ACC112 (cell line): ENCODE measurements around the gene ZNF488.

ENCODE experiments used
- H2AFZ ChIP-seq: fragments of 200-600 bp; sonication (generic); one replicate; pipeline ENCODE4 v1.6.0; 2017; ENCODE audit warnings: antibody characterized with exemption, low read length; ENCODE audit not compliant: unreplicated experiment
- H3K27ac ChIP-seq: fragments of 200-600 bp; sonication (generic); 2 replicates; pipeline ENCODE4 v1.5.1; 2014; ENCODE audit warnings: low read depth, mild to moderate bottlenecking, antibody characterized with exemption, low read length, moderate library complexity
- H3K27me3 ChIP-seq: fragments of 200-600 bp; sonication (generic); 2 replicates; pipeline ENCODE4 v1.6.1; 2014; ENCODE audit warnings: mild to moderate bottlenecking, antibody characterized with exemption, low read length, moderate library complexity, mixed read lengths; ENCODE audit not compliant: insufficient read depth
- H3K36me3 ChIP-seq: fragments of 200-600 bp; sonication (generic); 2 replicates; pipeline ENCODE4 v1.6.1; 2016; ENCODE audit warnings: mild to moderate bottlenecking, antibody characterized with exemption, low read length, moderate library complexity, mixed read lengths; ENCODE audit not compliant: insufficient read depth
- H3K4me1 ChIP-seq: fragments of 200-600 bp; sonication (generic); one replicate; pipeline ENCODE4 v1.6.1; 2016; ENCODE audit warnings: low read length, mixed read lengths; ENCODE audit not compliant: insufficient read depth, unreplicated experiment, control insufficient read depth
- H3K4me3 ChIP-seq: fragments of 200-600 bp; sonication (generic); 2 replicates; pipeline ENCODE4 v1.5.1; 2014; ENCODE audit warnings: mild to moderate bottlenecking, low read depth, low read length
- H3K79me2 ChIP-seq: fragments of 200-600 bp; sonication (generic); one replicate; pipeline ENCODE4 v1.6.0; 2016; ENCODE audit warnings: low read length; ENCODE audit not compliant: control insufficient read depth, unreplicated experiment, insufficient read depth

The ZNF488 gene

DNA sequence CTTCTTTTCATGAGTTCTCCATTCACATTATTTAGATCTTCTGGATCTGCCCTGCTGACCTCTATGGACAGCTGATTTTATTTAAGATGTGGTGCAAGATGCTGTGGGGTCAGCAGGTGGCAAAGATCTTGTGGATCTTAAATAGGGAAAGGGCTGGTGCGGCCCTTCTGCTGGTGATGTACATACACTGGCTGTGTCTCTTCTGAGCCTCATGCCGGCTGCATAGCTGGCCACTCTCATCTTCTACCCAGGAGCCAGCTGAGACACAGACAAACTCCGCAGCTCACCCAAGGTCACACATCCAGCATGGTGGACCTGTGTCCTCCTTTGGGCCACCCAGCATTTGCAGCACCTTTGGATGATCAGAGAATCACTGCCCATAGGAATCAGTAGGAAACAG lies 26.2 kb downstream of the ZNF488 start:
- no peaks in the 10 kb centered on the region for H3K36me3 ChIP-seq
- H2AFZ ChIP-seq, result no peak overlapping the region
- no peak overlapping the region for H3K27ac ChIP-seq
- no peak overlapping the region for H3K4me3 ChIP-seq
- no peaks in the 10 kb centered on the region for H3K79me2 ChIP-seq
- H3K4me1 ChIP-seq, result no peaks in the 10 kb centered on the region
- H3K27me3 ChIP-seq, result no peaks in the 10 kb centered on the region

GRCh38 chr10:47357131-47357582 lies 26.9 kb downstream of the ZNF488 start:
- H3K79me2 ChIP-seq, result no peaks in the 10 kb centered on the region
- no peaks in the 10 kb centered on the region for H3K4me1 ChIP-seq
- H3K4me3 ChIP-seq, result no peak overlapping the region

GRCh38 chr10:47356708-47357107 lies 27.4 kb downstream of the ZNF488 start:
- H3K79me2 ChIP-seq, result no peaks in the 10 kb centered on the region
- no peaks in the 10 kb centered on the region for H3K36me3 ChIP-seq
- H3K4me1 ChIP-seq, result no peaks in the 10 kb centered on the region

More at GRCh38 chr10:47357131-47357582, 26.9 kb downstream of the ZNF488 start:
- Histone ChIP-seq H3K36me3 (no peaks in the 10 kb centered on the region), H3K27me3 (no peaks in the 10 kb centered on the region), H3K27ac (no peak overlapping the region), H2AFZ (no peak overlapping the region)

DNA sequence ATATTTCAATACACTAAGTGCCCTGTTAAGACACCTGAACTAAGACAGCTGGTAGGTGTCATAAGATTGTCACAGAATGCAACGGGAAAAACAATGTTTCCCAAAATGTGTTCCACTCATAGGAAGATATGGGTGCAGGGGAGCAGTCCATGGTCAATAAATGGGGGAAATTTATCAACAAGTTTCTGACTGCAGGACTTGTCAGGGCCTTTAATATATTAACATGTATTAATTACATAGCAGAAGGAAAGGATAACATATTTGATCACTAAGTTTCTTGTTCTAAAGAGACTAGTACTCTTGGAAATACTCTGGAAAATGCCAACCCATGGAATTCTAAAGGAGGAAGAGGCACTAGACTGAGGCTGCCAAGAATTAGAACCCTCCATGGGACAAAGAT lies 29.2 kb downstream of the ZNF488 start:
- Histone ChIP-seq H3K27me3 (0 out of 2 replicates have a peak, but pooled peaks cover 2% of the 10 kb centered on the region), H2AFZ (no peak overlapping the region), H3K27ac (no peak overlapping the region), H3K36me3 (no peaks in the 10 kb centered on the region), H3K79me2 (no peaks in the 10 kb centered on the region), H3K4me3 (no peak overlapping the region), H3K4me1 (no peaks in the 10 kb centered on the region)

More at GRCh38 chr10:47356708-47357107, 27.4 kb downstream of the ZNF488 start:
- no peaks in the 10 kb centered on the region for H3K27me3 ChIP-seq
- no peak overlapping the region for H3K4me3 ChIP-seq
- H3K27ac ChIP-seq, result no peak overlapping the region
- no peak overlapping the region for H2AFZ ChIP-seq

DNA sequence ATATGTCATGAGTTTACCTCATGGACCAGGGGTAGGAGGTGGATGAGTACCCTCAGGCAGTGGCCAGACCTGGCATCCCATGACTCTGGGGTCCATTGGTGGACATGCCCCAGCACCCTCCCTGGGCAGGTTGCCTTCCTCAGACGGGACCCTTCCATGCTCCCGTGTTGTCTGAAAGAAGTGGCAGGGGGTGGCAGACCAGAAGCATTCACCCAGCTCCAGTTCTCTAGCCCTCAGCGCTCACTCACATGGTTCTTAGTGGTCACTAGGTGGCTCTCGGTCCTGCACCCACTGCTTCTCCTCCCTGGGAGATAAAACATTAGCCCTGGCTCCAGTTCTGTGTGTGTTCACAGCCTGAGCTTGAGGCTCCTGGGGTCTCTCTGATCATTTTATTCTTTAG lies 29.9 kb downstream of the ZNF488 start:
- Histone ChIP-seq H3K27me3 (0 out of 2 replicates have a peak, but pooled peaks cover 2% of the 10 kb centered on the region), H3K4me1 (no peaks in the 10 kb centered on the region)

DNA sequence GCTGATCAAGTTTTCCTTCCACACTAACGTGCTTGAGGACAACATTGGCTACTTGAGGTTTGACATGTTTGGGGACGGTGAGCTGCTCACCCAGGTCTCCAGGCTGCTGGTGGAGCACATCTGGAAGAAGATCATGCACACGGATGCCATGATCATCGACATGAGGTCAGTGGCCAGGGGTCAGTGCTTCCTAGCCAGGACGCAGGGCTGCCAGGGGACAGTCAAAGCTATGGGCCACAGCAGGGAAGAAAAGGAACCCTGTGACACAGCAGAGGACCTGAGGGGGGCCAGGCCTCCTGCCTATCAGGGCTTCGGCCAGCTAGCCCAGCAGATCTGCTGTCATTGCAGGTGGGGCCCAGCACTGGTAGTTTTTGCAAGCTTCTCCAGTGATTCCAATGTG lies 30.7 kb downstream of the ZNF488 start:
- no peak overlapping the region for H3K27ac ChIP-seq
- H2AFZ ChIP-seq, result no peak overlapping the region
- no peak overlapping the region for H3K4me3 ChIP-seq
- no peaks in the 10 kb centered on the region for H3K4me1 ChIP-seq
- H3K36me3 ChIP-seq, result no peaks in the 10 kb centered on the region
- H3K27me3 ChIP-seq, result 0 out of 2 replicates have a peak, but pooled peaks cover 2% of the 10 kb centered on the region
- no peaks in the 10 kb centered on the region for H3K79me2 ChIP-seq

More for the DNA sequence above, 29.9 kb downstream of the ZNF488 start:
- H3K27ac ChIP-seq, result no peak overlapping the region
- H3K36me3 ChIP-seq, result no peaks in the 10 kb centered on the region
- H2AFZ ChIP-seq, result no peak overlapping the region
- no peak overlapping the region for H3K4me3 ChIP-seq
- no peaks in the 10 kb centered on the region for H3K79me2 ChIP-seq

- Histone ChIP-seq H3K4me3 (no peak overlapping the region), H3K27me3 (0 out of 2 replicates have a peak, but pooled peaks cover 2% of the 10 kb centered on the region), H3K4me1 (no peaks in the 10 kb centered on the region), H2AFZ (no peak overlapping the region), H3K79me2 (no peaks in the 10 kb centered on the region), H3K27ac (no peak overlapping the region), H3K36me3 (no peaks in the 10 kb centered on the region)
Observed at GRCh38 chr10:47351899-47352815, 31.9 kb downstream of the ZNF488 start.

DNA sequence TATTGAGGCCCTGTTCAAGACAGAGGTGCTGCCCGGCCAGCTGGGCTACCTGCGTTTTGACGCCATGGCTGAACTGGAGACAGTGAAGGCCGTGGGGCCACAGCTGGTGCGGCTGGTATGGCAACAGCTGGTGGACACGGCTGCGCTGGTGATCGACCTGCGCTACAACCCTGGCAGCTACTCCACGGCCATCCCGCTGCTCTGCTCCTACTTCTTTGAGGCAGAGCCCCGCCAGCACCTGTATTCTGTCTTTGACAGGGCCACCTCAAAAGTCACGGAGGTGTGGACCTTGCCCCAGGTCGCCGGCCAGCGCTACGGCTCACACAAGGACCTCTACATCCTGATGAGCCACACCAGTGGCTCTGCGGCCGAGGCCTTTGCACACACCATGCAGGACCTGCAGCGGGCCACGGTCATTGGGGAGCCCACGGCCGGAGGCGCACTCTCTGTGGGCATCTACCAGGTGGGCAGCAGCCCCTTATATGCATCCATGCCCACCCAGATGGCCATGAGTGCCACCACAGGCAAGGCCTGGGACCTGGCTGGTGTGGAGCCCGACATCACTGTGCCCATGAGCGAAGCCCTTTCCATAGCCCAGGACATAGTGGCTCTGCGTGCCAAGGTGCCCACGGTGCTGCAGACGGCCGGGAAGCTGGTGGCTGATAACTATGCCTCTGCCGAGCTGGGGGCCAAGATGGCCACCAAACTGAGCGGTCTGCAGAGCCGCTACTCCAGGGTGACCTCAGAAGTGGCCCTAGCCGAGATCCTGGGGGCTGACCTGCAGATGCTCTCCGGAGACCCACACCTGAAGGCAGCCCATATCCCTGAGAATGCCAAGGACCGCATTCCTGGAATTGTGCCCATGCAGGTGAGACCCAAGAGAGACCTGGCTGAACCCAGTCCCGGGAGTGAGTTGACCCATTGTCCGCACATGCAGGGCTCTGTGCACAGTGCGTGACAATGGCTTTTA lies 33.1 kb downstream of the ZNF488 start:
- Histone ChIP-seq H3K4me1 (no peaks in the 10 kb centered on the region), H3K27ac (no peak overlapping the region), H2AFZ (no peak overlapping the region), H3K4me3 (no peak overlapping the region), H3K27me3 (peaks cover 8% of the 10 kb centered on the region; the same call in 1 of the 2 replicates), H3K79me2 (no peaks in the 10 kb centered on the region), H3K36me3 (no peaks in the 10 kb centered on the region)

DNA sequence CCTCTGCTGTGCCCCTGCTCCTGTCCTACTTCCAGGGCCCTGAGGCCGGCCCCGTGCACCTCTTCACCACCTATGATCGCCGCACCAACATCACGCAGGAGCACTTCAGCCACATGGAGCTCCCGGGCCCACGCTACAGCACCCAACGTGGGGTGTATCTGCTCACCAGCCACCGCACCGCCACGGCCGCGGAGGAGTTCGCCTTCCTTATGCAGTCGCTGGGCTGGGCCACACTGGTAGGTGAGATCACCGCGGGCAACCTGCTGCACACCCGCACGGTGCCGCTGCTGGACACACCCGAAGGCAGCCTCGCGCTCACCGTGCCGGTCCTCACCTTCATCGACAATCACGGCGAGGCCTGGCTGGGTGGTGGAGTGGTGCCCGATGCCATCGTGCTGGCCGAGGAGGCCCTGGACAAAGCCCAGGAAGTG lies 34.1 kb downstream of the ZNF488 start:
- Histone ChIP-seq H3K4me3 (no peak overlapping the region), H3K27ac (no peak overlapping the region), H3K79me2 (no peaks in the 10 kb centered on the region), H3K36me3 (no peaks in the 10 kb centered on the region), H2AFZ (no peak overlapping the region), H3K4me1 (no peaks in the 10 kb centered on the region), H3K27me3 (peaks cover 18% of the 10 kb centered on the region)

GRCh38 chr10:47349516-47349915 lies 34.6 kb downstream of the ZNF488 start:
- Histone ChIP-seq H3K79me2 (no peaks in the 10 kb centered on the region), H3K4me3 (no peak overlapping the region), H2AFZ (no peak overlapping the region), H3K27me3 (peaks cover 21% of the 10 kb centered on the region), H3K4me1 (no peaks in the 10 kb centered on the region), H3K27ac (no peak overlapping the region), H3K36me3 (no peaks in the 10 kb centered on the region)
